Right forelimb (tissue), 1 donor: ENCODE measurements around the gene ANKK1.

Experiments used
- DNase-seq: peaks from one replicate; pipeline ENCODE4 v3.0.0-alpha.2; 2018

The ANKK1 gene, protein sequence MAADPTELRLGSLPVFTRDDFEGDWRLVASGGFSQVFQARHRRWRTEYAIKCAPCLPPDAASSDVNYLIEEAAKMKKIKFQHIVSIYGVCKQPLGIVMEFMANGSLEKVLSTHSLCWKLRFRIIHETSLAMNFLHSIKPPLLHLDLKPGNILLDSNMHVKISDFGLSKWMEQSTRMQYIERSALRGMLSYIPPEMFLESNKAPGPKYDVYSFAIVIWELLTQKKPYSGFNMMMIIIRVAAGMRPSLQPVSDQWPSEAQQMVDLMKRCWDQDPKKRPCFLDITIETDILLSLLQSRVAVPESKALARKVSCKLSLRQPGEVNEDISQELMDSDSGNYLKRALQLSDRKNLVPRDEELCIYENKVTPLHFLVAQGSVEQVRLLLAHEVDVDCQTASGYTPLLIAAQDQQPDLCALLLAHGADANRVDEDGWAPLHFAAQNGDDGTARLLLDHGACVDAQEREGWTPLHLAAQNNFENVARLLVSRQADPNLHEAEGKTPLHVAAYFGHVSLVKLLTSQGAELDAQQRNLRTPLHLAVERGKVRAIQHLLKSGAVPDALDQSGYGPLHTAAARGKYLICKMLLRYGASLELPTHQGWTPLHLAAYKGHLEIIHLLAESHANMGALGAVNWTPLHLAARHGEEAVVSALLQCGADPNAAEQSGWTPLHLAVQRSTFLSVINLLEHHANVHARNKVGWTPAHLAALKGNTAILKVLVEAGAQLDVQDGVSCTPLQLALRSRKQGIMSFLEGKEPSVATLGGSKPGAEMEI

GRCh38 chr11:113387605-113388211 lies at the start of gene ANKK1:
ANKK1 (plus strand) TSS chr11:113387779; CDS start chr11:113387885, 106 bp downstream.
- no peak for DNase-seq

GRCh38 chr11:113338730-113339129 lies 48.8 kb upstream of the ANKK1 start:
- no peak for DNase-seq

DNA sequence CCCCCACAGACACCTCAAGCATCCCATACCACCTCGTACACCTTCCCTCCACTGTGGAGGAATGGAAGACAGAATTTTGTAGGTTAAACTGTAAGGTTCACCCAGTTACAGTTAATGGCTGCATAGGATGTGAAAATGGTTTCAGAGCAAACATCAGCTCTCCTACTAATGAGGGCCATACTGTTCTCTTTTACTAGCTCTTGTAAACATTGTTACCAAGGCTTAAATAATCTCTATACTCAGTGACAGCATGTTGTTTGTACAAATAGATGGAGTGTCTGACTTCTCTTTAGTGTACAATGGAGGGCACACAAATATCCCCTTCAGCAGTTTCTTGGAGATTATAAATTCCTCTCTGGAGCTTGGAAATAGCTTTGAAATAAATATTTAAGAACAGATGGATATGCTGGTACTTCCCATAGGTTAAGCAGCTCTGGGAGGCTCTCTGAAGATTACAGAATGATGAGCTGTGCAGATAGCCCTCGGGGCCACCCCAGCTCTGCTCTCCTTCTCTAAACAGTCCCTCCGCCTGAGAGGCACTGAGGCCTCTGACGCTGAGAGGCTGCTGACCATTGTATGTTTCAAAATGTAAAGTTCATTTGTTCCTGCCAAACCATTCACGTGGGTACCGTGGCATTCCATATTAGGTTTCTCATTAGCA lies 47.5 kb upstream of the ANKK1 start:
- no peak for DNase-seq

GRCh38 chr11:113341388-113342165 lies 46.0 kb upstream of the ANKK1 start:
- no peak for DNase-seq

GRCh38 chr11:113345978-113346377 lies 41.6 kb upstream of the ANKK1 start:
- DNase-seq = no peak

DNA sequence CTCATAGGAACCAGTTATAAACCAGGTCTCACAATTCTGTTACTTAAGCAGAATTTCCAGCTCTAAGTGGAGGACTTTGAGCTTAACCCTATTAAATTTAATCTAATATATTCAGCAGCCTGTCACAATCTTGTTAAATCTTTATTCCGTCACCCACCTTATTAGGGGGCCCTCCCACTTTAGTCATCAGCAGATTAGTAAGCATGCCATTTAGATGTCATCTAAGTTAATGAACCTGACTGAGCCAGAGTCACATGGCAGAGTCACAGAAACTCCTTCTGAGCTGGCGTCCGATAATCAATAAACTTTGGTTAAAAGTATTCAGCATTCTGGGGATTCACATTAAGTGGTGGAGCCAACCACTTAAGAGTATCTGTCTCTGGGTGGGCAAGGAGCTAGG lies 38.1 kb upstream of the ANKK1 start:
- DNase-seq = no peak

- no peak for DNase-seq
Observed at GRCh38 chr11:113350336-113351067, 37.1 kb upstream of the ANKK1 start.

GRCh38 chr11:113351068-113351450 lies 36.5 kb upstream of the ANKK1 start:
- DNase-seq = no peak

GRCh38 chr11:113351480-113351879 lies 36.1 kb upstream of the ANKK1 start:
- DNase-seq = no peak

- no peak for DNase-seq
Observed at GRCh38 chr11:113356203-113356602, 31.4 kb upstream of the ANKK1 start.

DNA sequence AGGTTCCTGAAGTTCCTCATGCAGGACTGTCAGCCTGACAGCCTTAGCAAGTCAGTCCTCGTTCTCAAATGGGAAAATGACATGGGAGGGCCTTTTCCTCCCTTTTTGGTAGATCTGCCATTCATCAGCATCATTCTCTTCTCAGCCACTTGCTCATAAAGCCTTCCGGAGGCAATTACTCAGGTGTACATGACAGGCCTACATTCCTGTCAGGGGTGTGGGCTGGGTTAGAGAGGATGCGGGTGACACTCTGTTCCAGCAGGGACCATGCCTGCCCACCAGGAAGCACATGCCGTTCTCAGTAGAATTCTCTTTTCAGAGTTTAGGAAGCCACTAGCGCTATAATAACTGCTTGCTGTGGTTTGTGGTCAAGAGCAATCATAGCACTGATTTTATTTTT lies 24.2 kb upstream of the ANKK1 start:
- no peak for DNase-seq

GRCh38 chr11:113363996-113364641 lies 23.5 kb upstream of the ANKK1 start:
- DNase-seq = no peak

- no peak for DNase-seq
Observed at GRCh38 chr11:113365895-113366294, 21.7 kb upstream of the ANKK1 start.

- DNase-seq = no peak
Observed at GRCh38 chr11:113369411-113369810, 18.2 kb upstream of the ANKK1 start.

DNA sequence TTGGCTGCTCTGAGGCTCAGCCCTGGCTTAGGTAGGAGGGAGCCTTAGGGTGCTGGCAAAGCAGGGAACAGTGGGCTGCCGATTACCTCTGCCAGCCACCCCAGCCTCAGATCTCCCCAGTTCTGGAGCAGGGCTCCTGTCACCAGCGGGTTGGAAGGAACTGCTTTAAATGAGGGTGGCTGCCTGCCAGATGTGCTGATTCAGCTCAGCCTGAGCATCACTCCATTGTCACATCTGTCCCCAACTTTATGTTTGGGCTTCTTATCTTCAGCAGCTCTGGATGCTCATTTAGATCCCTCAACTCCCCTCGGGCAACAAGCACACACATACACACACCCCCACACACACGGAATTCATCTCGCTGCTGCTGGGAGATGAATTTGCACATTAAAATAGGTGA lies 16.9 kb upstream of the ANKK1 start:
- DNase-seq = no peak

GRCh38 chr11:113372309-113372708 lies 15.3 kb upstream of the ANKK1 start:
- DNase-seq = no peak

DNA sequence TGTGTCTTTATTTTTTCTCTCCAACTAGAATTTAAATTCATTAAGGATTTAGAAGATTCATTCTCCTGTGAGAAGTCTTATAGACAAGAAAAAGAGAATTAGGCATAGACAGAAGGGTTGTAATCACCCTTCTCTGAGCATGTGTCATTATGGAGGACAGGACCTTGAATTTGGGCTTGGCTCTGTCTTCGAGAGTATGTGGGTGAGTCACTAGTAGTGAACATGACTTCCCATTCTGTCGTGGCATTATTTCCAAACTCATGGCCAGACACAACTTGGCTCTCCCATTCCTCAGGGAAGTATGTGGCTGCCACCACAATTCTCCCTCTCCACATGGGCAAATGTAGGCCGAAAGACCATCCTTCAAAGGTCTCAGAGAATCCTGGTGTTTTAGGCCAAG lies 14.3 kb upstream of the ANKK1 start:
- no peak for DNase-seq

- no peak for DNase-seq
Observed at GRCh38 chr11:113373981-113374560, 13.5 kb upstream of the ANKK1 start.

GRCh38 chr11:113375402-113375801 lies 12.2 kb upstream of the ANKK1 start:
- DNase-seq = no peak

- no peak for DNase-seq
Observed at GRCh38 chr11:113376156-113376555, 11.4 kb upstream of the ANKK1 start.
